GM12865 (cell line): Measurements from ENCODE around the gene PPFIA1.

Source experiments
- DNase-seq: peaks from one replicate; pipeline ENCODE4 v3.0.0; 2010; ENCODE audit warnings: low read depth
- H3K4me3 ChIP-seq: 2 replicates; pipeline ENCODE4 v1.5.1; 2011; ENCODE audit warnings: mild to moderate bottlenecking, low read depth, low read length, control low read depth
- TF ChIP-seq, protein P1 (sequence below): IDR thresholded peaks from 2 replicates; pipeline ENCODE4 v1.5.1; 2011; ENCODE audit warnings: low read length, control low read depth, low read depth, inconsistent platforms; ENCODE audit not compliant: insufficient read depth; ENCODE audit errors: missing control alignments

The PPFIA1 gene

DNA sequence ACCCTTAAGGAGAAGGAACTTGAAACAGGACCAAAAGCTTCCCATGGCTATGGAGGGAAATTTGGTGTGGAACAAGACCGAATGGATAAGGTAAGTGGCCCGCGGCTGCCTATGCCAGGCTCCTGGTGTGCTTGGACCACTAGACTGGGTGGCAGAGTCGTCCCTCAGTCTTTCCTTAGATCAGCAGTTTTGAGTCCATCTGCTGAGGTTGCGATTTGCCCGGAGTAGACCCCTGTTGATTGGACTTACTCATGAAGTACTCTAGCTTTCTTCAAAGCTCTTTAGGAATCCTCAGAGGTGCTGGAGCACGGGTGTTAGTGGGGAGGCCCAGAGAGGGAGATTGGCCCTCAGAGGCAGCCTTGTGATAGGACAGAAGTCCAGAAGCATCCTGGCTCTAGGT, 139.4 kb downstream of the PPFIA1 start:
- DNase-seq: no peak
- TF ChIP-seq, protein P1, sequence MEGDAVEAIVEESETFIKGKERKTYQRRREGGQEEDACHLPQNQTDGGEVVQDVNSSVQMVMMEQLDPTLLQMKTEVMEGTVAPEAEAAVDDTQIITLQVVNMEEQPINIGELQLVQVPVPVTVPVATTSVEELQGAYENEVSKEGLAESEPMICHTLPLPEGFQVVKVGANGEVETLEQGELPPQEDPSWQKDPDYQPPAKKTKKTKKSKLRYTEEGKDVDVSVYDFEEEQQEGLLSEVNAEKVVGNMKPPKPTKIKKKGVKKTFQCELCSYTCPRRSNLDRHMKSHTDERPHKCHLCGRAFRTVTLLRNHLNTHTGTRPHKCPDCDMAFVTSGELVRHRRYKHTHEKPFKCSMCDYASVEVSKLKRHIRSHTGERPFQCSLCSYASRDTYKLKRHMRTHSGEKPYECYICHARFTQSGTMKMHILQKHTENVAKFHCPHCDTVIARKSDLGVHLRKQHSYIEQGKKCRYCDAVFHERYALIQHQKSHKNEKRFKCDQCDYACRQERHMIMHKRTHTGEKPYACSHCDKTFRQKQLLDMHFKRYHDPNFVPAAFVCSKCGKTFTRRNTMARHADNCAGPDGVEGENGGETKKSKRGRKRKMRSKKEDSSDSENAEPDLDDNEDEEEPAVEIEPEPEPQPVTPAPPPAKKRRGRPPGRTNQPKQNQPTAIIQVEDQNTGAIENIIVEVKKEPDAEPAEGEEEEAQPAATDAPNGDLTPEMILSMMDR: no peak
- no peak overlapping the region for H3K4me3 ChIP-seq

DNA sequence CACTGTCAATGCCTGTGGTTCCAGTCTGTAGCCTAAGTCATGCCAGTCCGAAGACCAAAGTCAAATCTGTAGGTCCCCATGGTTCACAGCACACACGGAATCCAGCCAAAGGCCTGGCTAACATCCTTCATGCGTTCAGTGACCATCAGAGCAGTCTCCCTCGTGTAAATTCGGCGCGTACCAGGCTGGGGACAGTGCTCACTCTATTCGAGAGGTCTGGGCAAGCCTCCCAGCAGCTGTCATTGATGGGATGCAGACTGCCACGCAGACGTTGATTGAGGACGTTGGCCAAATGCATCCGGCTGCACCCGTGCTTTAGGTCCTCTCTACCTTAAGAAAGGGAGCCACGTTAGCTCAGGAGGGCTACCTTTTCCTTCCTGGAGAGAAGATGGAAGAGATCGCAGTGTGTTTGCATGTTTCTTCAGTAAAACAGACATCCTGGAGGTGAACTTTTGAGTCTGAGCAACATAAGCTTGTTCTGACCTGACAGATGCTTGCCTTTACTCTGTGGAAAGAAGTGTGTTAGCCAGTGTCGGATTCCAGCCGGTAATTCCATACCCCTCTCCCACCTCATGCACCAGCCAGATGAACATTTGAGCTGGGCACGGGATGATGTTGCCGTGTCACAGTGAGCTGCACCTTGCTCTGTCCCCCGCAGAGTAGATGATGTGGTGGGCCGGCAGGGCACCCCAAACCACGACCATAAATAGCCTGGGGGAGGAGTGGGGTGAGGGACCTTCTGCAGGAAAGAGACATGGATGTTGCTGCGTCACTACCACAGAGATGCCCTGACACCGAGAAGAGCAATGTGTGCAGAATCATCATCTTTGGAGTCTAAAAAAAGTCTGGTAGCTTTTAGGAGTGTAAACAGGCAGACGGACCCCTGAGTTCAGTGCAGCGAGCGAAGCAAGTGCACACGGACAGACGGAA, 140.1 kb downstream of the PPFIA1 start:
- no peak for DNase-seq
- TF ChIP-seq, protein P1: no peak
- no peak overlapping the region for H3K4me3 ChIP-seq

DNA sequence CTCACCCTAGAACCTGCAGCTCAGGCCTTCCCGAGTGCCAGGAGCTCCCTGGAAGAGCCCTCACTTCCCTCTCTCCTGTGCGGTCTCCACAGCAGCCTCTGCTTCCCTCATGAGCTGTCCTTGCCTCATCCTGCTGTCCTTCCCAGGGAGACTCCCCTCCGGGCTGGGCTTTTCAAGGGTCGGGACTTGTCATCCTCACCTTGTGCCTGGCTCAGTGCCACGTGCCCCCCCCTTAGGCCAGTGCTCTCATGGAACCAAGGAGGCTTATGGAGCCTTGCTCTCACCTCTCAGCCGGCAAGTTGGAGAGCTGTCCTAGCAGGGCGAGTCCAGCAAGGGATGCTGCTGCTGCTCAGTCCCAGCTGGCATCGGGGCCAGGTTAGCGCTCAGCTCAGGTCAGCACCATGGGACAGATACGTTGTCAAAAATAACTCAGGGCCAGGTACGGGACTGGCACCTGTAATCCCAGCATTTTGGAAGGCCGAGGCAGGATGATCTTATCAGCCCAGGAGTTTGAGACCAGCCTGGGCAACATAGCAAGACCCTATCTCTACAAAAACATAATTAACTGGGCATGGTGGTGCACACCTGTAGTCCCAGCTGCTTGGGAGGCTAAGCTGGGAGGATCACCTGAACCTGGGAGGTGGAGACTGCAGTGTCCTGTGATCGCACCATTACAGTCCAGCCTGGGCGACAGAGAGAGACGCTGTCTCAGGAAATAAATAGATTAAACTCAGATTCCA, 141.4 kb downstream of the PPFIA1 start:
- TF ChIP-seq, protein P1: no peak
- H3K4me3 ChIP-seq: no peak overlapping the region
- DNase-seq: no peak

DNA sequence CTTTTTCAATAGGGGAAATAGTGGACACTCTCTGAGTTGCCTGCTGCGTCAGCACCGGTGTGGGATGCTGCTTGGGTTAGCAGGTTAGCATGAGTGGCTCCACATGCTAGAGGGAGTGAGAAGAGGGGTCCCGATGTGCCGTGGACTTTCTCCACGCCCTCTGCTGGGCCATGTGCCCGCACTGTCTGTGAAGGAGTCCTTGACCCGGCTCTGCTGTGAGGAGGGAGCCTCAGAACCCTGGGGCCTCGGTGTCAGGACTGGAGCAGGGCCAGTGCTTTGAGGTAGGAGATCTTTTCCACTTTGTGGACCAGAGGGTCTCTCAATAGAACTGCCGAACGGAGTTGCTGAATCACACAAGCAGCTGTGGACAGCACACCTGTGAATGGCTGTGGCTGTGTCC, 142.7 kb downstream of the PPFIA1 start:
- no peak for DNase-seq
- TF ChIP-seq, protein P1: no peak
- no peak overlapping the region for H3K4me3 ChIP-seq

DNA sequence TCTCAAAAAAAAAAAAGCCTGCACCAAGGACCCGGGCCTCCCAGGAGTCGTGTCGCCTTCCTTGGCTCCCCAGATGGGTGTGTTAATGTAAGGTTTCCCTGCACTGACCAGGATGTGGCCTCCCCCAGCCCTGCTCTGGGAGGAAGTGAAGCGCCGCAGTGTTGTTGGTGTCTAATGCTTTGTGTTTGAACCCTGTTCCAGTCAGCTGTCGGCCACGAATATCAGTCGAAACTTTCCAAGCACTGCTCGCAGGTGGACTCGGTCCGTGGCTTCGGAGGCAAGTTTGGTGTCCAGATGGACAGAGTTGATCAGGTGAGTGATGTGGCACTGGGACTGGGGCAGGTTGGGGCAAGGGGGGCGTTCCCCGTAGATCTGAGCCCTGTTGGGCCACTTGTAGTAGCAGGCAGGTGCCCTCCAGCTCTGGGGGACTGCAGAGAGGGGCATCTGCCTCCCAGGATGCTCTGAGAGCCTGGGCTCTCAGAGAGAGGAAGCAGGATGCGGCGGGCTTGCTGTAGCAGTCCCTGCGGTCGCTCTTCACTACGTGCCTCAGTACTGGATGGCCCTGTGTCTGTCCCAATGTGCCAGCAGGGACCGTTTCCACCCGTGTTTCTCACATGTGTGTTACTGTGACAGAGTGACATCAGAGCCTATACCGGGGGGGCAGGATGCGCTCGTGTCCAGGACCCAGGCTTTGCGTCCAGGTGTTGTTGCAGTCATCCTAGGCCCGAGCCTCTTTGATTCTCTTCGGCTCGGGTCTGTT, 144.0 kb downstream of the PPFIA1 start:
- TF ChIP-seq, protein P1: no peak
- H3K4me3 ChIP-seq: no peak overlapping the region
- no peak for DNase-seq

DNA sequence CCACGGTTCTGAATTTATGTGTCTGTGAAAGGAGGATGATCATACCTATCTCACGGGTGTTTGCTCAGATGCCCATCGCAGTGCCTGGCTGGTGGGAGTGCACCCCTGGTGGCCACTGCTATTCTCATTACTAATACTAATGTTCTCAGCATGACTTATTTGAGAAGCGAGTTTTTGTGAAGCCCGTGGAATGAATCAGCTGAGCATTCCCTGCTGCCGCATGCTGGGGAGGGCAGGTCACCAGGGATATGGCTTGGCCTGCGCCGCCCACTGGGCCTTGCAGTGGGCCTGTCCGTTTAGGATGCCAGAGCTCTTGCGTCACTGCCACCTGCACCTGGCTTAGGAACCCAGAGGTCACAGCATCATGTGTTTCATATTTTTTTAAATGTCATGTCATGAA, 144.7 kb downstream of the PPFIA1 start:
- no peak overlapping the region for H3K4me3 ChIP-seq
- TF ChIP-seq, protein P1: no peak
- DNase-seq: no peak
